HEK293T (cell line): Measurements from ENCODE around the gene CHCHD3.

Experiments used
- ARNT ChIP-seq: fragments of 450-650 bp; IDR thresholded peaks from 2 replicates; pipeline ENCODE4 v1.6.1; 2017; ENCODE audit warnings: mild to moderate bottlenecking
- CTBP1 ChIP-seq: fragments of 450-650 bp; IDR thresholded peaks from 2 replicates; pipeline ENCODE4 v1.6.1; 2016; ENCODE audit warnings: borderline replicate concordance
- ELF4 ChIP-seq: fragments of 450-650 bp; IDR thresholded peaks from 2 replicates; pipeline ENCODE4 v1.6.1; 2017; ENCODE audit warnings: antibody characterized with exemption
- FOXK2 ChIP-seq: fragments of 450-650 bp; IDR thresholded peaks from 2 replicates; pipeline ENCODE4 v1.6.1; 2016; ENCODE audit warnings: mild to moderate bottlenecking
- FOXM1 ChIP-seq: fragments of 450-650 bp; IDR thresholded peaks from 2 replicates; pipeline ENCODE4 v1.6.1; 2017; ENCODE audit warnings: mild to moderate bottlenecking, borderline replicate concordance
- HDGF ChIP-seq: fragments of 450-650 bp; IDR thresholded peaks from 2 replicates; pipeline ENCODE4 v1.6.1; 2017; ENCODE audit warnings: antibody characterized with exemption, borderline replicate concordance

DNA sequence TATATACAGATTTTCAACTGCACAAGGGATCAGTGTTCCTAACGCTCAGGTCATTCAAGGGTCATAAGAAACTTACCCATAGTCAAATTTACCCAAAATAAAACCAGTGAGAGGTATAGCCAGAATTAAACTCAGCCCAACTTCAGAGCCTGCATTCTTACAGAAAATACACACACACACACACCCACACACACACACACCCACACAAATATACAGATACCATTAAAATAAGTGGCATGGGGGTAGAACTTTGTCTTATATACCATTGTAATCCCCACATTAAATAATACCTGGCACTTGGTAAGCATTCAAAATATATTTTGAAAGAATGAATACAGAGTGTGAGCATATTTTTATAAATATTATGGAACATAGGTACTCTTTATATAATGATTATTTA is 93.8 kb downstream of the CHCHD3 start:
- TF ChIP-seq FOXK2 (no peak), ELF4 (no peak), ARNT (no peak), HDGF (no peak), CTBP1 (no peak), FOXM1 (no peak)
